Astrocyte (in vitro differentiated cells and primary cell): ENCODE measurements around the gene PURB.
"Not testable (repeated sequence)": the region's sequence is repeated elsewhere in the genome, so short reads cannot be mapped to it uniquely, and the experiment has no call there.

Experiments used
- EZH2 ChIP-seq: IDR thresholded peaks from 2 replicates; pipeline ENCODE4 v1.6.1; 2012; ENCODE audit warnings: mild to moderate bottlenecking, low read length, inconsistent platforms; ENCODE audit not compliant: insufficient read depth
- TF ChIP-seq, protein P1 (sequence below): IDR thresholded peaks from 2 replicates; pipeline ENCODE4 v1.5.1; 2011; ENCODE audit warnings: low read depth, mild to moderate bottlenecking, inconsistent platforms, low read length, moderate library complexity; ENCODE audit not compliant: insufficient read depth

- TF ChIP-seq, protein P1, sequence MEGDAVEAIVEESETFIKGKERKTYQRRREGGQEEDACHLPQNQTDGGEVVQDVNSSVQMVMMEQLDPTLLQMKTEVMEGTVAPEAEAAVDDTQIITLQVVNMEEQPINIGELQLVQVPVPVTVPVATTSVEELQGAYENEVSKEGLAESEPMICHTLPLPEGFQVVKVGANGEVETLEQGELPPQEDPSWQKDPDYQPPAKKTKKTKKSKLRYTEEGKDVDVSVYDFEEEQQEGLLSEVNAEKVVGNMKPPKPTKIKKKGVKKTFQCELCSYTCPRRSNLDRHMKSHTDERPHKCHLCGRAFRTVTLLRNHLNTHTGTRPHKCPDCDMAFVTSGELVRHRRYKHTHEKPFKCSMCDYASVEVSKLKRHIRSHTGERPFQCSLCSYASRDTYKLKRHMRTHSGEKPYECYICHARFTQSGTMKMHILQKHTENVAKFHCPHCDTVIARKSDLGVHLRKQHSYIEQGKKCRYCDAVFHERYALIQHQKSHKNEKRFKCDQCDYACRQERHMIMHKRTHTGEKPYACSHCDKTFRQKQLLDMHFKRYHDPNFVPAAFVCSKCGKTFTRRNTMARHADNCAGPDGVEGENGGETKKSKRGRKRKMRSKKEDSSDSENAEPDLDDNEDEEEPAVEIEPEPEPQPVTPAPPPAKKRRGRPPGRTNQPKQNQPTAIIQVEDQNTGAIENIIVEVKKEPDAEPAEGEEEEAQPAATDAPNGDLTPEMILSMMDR, result not testable (repeated sequence)
- not testable (repeated sequence) for TF ChIP-seq EZH2
These were observed 23.4 kb downstream of the PURB start for GRCh38 chr7:44861949-44862348.
